Muscle of leg (tissue), 11 donors: ENCODE results near the gene AGAP6. TPM values are rescaled to one million over a fixed set of nuclear protein-coding genes. Genes with fewer than 3 reads are reported as not detected.
"Not testable (repeated sequence)": the region's sequence is repeated elsewhere in the genome, so short reads cannot be mapped to it uniquely, and the experiment has no call there.

Source experiments
- DNase-seq: peaks from one replicate; pipeline ENCODE4 v3.0.0; 2013
- H3K27ac ChIP-seq: one replicate; pipeline ENCODE4 v1.5.1; 2013; ENCODE audit warnings: mild to moderate bottlenecking, low read length, control low read depth
- H3K27me3 ChIP-seq: one replicate; pipeline ENCODE4 v1.6.1; 2013; ENCODE audit warnings: low read length; ENCODE audit not compliant: control insufficient read depth, insufficient read depth
- H3K36me3 ChIP-seq: one replicate; pipeline ENCODE4 v1.6.1; 2013; ENCODE audit warnings: low read length; ENCODE audit not compliant: control insufficient read depth, insufficient read depth
- H3K4me1 ChIP-seq: one replicate; pipeline ENCODE4 v1.6.1; 2013; ENCODE audit warnings: low read length; ENCODE audit not compliant: control insufficient read depth, insufficient read depth
- H3K4me3 ChIP-seq: one replicate; pipeline ENCODE4 v1.5.1; 2013; ENCODE audit warnings: low read length, control low read depth
- H3K9me3 ChIP-seq: replicated peaks from 2 replicates; pipeline ENCODE4 v1.6.1; 2013; ENCODE audit warnings: low read depth, low read length; ENCODE audit not compliant: control insufficient read depth
- WGBS: methylation state at CpG from one replicate; pipeline ENCODE4 v1.1.5; 2013; ENCODE audit warnings: missing lambda C conversion rate; ENCODE audit not compliant: insufficient coverage; 5-methylcytosine and 5-hydroxymethylcytosine counted together
- polyA plus RNA-seq, 8 donors: library from polyadenylated mRNA; unstranded; fragments of 120-200 nt; gene quantifications; one replicate each; pipeline versions ENCODE4 v1.2.1 to v1.2.3, GENCODE V29; 2013; ENCODE audit warnings: inconsistent platforms in 1 of 8, low replicate concordance in 1 of 8; ENCODE audit not compliant: insufficient read length in 8 of 8, insufficient read depth in 1 of 8
- total RNA-seq: library from RNA; stranded (reverse); fragments of 120-200 nt; gene quantifications from one replicate; pipeline ENCODE4 v1.2.4, GENCODE V29; 2013

AGAP6 gene
- total and polyA plus RNA-seq, 9 donors, result 6.6 to 27.0 (median 9.9) TPM

GRCh38 chr10:49971466-49971865 is 16.7 kb upstream of the AGAP6 start:
- H3K4me3 ChIP-seq, H3K36me3 ChIP-seq, H3K27ac ChIP-seq, H3K27me3 ChIP-seq, DNase-seq, H3K9me3 ChIP-seq, H3K4me1 ChIP-seq: not testable (repeated sequence)
- no CpG with 5 or more reads among the region's 2 CpGs for WGBS

DNA sequence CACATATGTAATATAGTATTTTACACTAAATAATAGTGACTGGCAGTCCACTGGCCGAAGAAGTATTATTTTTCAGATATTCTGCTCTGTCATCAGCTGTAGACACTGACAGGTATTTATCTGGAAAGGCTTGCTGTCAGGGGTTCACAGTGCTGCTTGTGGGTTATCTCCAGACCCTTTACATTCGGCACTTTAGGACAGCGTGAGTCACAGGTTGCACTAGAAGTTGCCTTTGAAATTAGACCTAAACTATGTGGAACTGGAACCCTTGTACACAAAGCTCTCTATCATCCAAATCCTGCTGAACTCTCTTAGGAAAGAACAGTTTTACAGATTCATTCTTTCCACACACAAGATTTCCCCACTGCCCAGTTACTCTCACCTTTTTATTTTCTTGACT is 16.1 kb upstream of the AGAP6 start:
- not testable (repeated sequence) for DNase-seq
- WGBS, result no CpG with 5 or more reads among the region's 3 CpGs

GRCh38 chr10:49977756-49978155 is 10.4 kb upstream of the AGAP6 start:
- H3K27ac ChIP-seq, result not testable (repeated sequence)

More for the DNA sequence above, 16.1 kb upstream of the AGAP6 start:
- H3K4me1 ChIP-seq, H3K9me3 ChIP-seq, H3K27me3 ChIP-seq, H3K27ac ChIP-seq, H3K4me3 ChIP-seq, H3K36me3 ChIP-seq: not testable (repeated sequence)

GRCh38 chr10:49987207-49987606 is 999 bp upstream of the AGAP6 start:
- H3K4me1 ChIP-seq, DNase-seq, H3K9me3 ChIP-seq, H3K27ac ChIP-seq, H3K36me3 ChIP-seq, H3K27me3 ChIP-seq, H3K4me3 ChIP-seq: not testable (repeated sequence)
- WGBS, result 83% methylated on average over 1 of the region's 3 CpGs

More at GRCh38 chr10:49977756-49978155, 10.4 kb upstream of the AGAP6 start:
- not testable (repeated sequence) for H3K36me3 ChIP-seq, H3K4me1 ChIP-seq, H3K9me3 ChIP-seq, H3K27me3 ChIP-seq, DNase-seq, H3K4me3 ChIP-seq
- WGBS, result no CpG with 5 or more reads among the region's 3 CpGs

GRCh38 chr10:49995321-49995720 is 7.1 kb downstream of the AGAP6 start:
- H3K27me3 ChIP-seq, H3K4me3 ChIP-seq, DNase-seq, H3K27ac ChIP-seq, H3K9me3 ChIP-seq, H3K4me1 ChIP-seq, H3K36me3 ChIP-seq: not testable (repeated sequence)
- no CpG with 5 or more reads among the region's 5 CpGs for WGBS

DNA sequence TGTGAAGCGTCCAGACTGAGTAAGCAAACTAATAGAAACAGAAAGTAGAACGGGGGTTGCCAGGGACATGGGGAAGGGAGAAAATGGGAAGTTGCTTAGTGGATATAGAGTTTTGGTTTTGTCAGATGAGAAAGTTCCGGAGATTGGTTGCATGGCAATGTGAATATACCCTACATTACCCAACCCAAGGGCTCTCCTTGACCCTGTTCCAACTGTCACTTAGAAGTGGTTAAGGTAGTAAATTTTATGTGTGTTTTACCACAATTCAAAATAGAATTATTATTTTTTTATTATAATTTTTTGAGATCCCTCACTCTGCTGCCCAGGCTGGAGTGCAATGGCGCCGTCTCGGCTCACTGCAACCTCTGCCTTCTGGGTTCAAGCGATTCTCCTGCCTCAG is 25.8 kb downstream of the AGAP6 start:
- H3K36me3 ChIP-seq, H3K9me3 ChIP-seq, H3K4me3 ChIP-seq, H3K27ac ChIP-seq, H3K27me3 ChIP-seq, H3K4me1 ChIP-seq, DNase-seq: not testable (repeated sequence)
- no CpG with 5 or more reads among the region's 7 CpGs for WGBS

- not testable (repeated sequence) for DNase-seq, H3K4me3 ChIP-seq, H3K27me3 ChIP-seq, H3K4me1 ChIP-seq, H3K36me3 ChIP-seq, H3K9me3 ChIP-seq, H3K27ac ChIP-seq
- 27% methylated on average over 2 of the region's 9 CpGs for WGBS
Measured at GRCh38 chr10:50015596-50016220, 27.5 kb downstream of the AGAP6 start.

GRCh38 chr10:50016926-50017325 is 28.7 kb downstream of the AGAP6 start:
- not testable (repeated sequence) for DNase-seq, H3K9me3 ChIP-seq, H3K4me3 ChIP-seq, H3K4me1 ChIP-seq, H3K27me3 ChIP-seq, H3K36me3 ChIP-seq, H3K27ac ChIP-seq
- no CpG with 5 or more reads among the region's 5 CpGs for WGBS

- not testable (repeated sequence) for H3K9me3 ChIP-seq, DNase-seq, H3K4me1 ChIP-seq, H3K27me3 ChIP-seq, H3K4me3 ChIP-seq, H3K27ac ChIP-seq, H3K36me3 ChIP-seq
- WGBS, result no CpG with 5 or more reads among the region's 5 CpGs
Measured at GRCh38 chr10:50017646-50018045, 29.4 kb downstream of the AGAP6 start.

- H3K4me3 ChIP-seq, H3K27me3 ChIP-seq, H3K4me1 ChIP-seq, H3K9me3 ChIP-seq, H3K27ac ChIP-seq, H3K36me3 ChIP-seq: not testable (repeated sequence)
- 79% methylated on average over 3 of the region's 3 CpGs for WGBS
- DNase-seq, result peak; percentile 12
Measured at GRCh38 chr10:50019279-50019678, 31.1 kb downstream of the AGAP6 start.

GRCh38 chr10:50020451-50021024 is 32.3 kb downstream of the AGAP6 start:
- not testable (repeated sequence) for H3K27me3 ChIP-seq, H3K9me3 ChIP-seq, H3K4me1 ChIP-seq, H3K4me3 ChIP-seq, H3K27ac ChIP-seq, DNase-seq, H3K36me3 ChIP-seq
- WGBS, result 67% methylated on average over 6 of the region's 13 CpGs
